T-cell (primary cell): ENCODE results near the gene CCDC137. TPM values are rescaled to one million over a fixed set of nuclear protein-coding genes. Genes with fewer than 3 reads are reported as not detected.

Experiments used
- ATAC-seq, 4 experiments: fragments of 200-7000 bp in 3 of 4; fragments of 150-1000 bp in 1 of 4; cut with Tn5 transposase; replicated peaks in 1 of 4; 1 replicate in 3 of 4; 2 replicates in 1 of 4; pipeline ENCODE4 v1.10.0; 2021; ENCODE audit warnings: moderate library complexity in 3 of 4, mild to moderate bottlenecking in 2 of 4, moderate number of reproducible peaks in 1 of 4
- CTCF ChIA-PET, 2 donors: fragments of 300-600 bp; sonication (Branson Sonifier 250); formaldehyde crosslinking; loops; one replicate each; lab custom pipeline; 2022; ENCODE audit warnings: antibody characterized with exemption in 2 of 2; lab: Charles Lee
- POLR2A ChIA-PET, 2 donors: fragments of 300-600 bp; sonication (Branson Sonifier 250); formaldehyde crosslinking; loops; one replicate each; lab custom pipeline; 2022; ENCODE audit warnings: antibody characterized with exemption in 2 of 2; lab: Charles Lee
- DNase-seq, 35 experiments: peaks; one replicate each; pipeline versions ENCODE4 v3.0.0 to v3.0.0-alpha.2; 2013 to 2023
- H3K27ac ChIP-seq: one replicate; pipeline ENCODE4 v1.5.1; 2013; ENCODE audit warnings: low read length
- H3K27me3 ChIP-seq, 2 experiments: replicated peaks in 1 of 2; 1 replicate in 1 of 2; 2 replicates in 1 of 2; pipeline versions ENCODE4 v1.6.1 to v1.7.0; 2013; ENCODE audit warnings: low read length in 1 of 2, mixed read lengths in 1 of 2; ENCODE audit not compliant: control insufficient read depth in 2 of 2, insufficient read depth in 2 of 2; ENCODE audit errors: extremely low read depth in 1 of 2
- H3K36me3 ChIP-seq, 2 donors: 1 replicate in 1 of 2; 2 replicates in 1 of 2; pipeline versions ENCODE4 v1.6.1 to v1.7.0; 2013; ENCODE audit warnings: low read length in 1 of 2; ENCODE audit not compliant: control insufficient read depth in 2 of 2, insufficient read depth in 1 of 2; ENCODE audit errors: extremely low read depth in 1 of 2
- H3K4me1 ChIP-seq, 2 experiments: 1 replicate in 1 of 2; 2 replicates in 1 of 2; pipeline versions ENCODE4 v1.6.1 to v1.7.0; 2013; ENCODE audit warnings: low read length in 2 of 2, mixed read lengths in 1 of 2; ENCODE audit not compliant: insufficient read depth in 2 of 2, control insufficient read depth in 1 of 2; ENCODE audit errors: extremely low read depth in 1 of 2
- H3K4me3 ChIP-seq, 2 donors: 1 replicate in 1 of 2; 2 replicates in 1 of 2; pipeline versions ENCODE4 v1.5.1 to v1.7.0; 2013; ENCODE audit warnings: mild to moderate bottlenecking in 2 of 2, low read length in 1 of 2, moderate library complexity in 1 of 2; ENCODE audit not compliant: control insufficient read depth in 1 of 2; ENCODE audit errors: extremely low read depth in 1 of 2
- H3K9me3 ChIP-seq: 2 replicates; pipeline ENCODE4 v1.7.0; 2013
- H3K27ac Mint-ChIP-seq, 2 donors: one replicate each; pipeline ENCODE4 v1.8.0; 2020 to 2021; ENCODE audit warnings: mild to moderate bottlenecking in 2 of 2, mixed read lengths in 2 of 2
- H3K27me3 Mint-ChIP-seq, 2 donors: one replicate each; pipeline ENCODE4 v1.8.0; 2021 to 2022; ENCODE audit warnings: mixed read lengths in 2 of 2
- H3K36me3 Mint-ChIP-seq: one replicate; pipeline ENCODE4 v1.8.0; 2021; ENCODE audit warnings: mixed read lengths
- H3K4me1 Mint-ChIP-seq, 3 donors: one replicate each; pipeline ENCODE4 v1.8.0; 2020 to 2022; ENCODE audit warnings: mixed read lengths in 3 of 3, mild to moderate bottlenecking in 1 of 3
- H3K4me3 Mint-ChIP-seq, 3 donors: one replicate each; pipeline ENCODE4 v1.8.0; 2020 to 2022; ENCODE audit warnings: mild to moderate bottlenecking in 3 of 3, mixed read lengths in 3 of 3, moderate library complexity in 3 of 3
- H3K9me3 Mint-ChIP-seq, 3 donors: one replicate each; pipeline ENCODE4 v1.8.0; 2020 to 2022; ENCODE audit warnings: mixed read lengths in 3 of 3
- WGBS: methylation state at CpG from one replicate; pipeline ENCODE4 v1.1.5; 2013; ENCODE audit warnings: missing lambda C conversion rate; ENCODE audit not compliant: insufficient coverage; 5-methylcytosine and 5-hydroxymethylcytosine counted together
- total RNA-seq, 35 experiments: library from RNA in 6 of 35; stranded (reverse) in 6 of 35; fragments of 120-200 nt in 1 of 35; gene quantifications; one replicate each; pipeline versions ENCODE4 v1.2.1 to v1.2.4 and lab custom pipeline; 2013 to 2026

CCDC137 gene
- total RNA-seq, 5 donors from 2014 or later (not counting 1 experiment from before 2014, with no cell fraction given): 15.9 to 33.9 (median 30.0) TPM

GRCh38 chr17:81706757-81707624 is 40.5 kb downstream of the CCDC137 start:
- H3K27me3 Mint-ChIP-seq: no peaks in the 10 kb centered on the region
- ChIA-PET CTCF (no interaction called here), POLR2A (interaction anchor here in 1 of 2 donors (0.6 kb wide), 1 partner anchor 189 kb away, joined by 5 read pairs; no protein-coding TSS in a partner anchor)
- H3K9me3 ChIP-seq: no peaks in the 10 kb centered on the region
- DNase-seq (no peak), ATAC-seq (no peak)
- H3K4me3 Mint-ChIP-seq: no peak overlapping the region
- peaks cover 0 to 3% of the 10 kb centered on the region in 2 experiments for H3K27me3 ChIP-seq
- H3K36me3 Mint-ChIP-seq: peaks cover 15% of the 10 kb centered on the region
- H3K27ac Mint-ChIP-seq: no peak overlapping the region
- peaks cover 16 to 38% (median 29%) of the 10 kb centered on the region in 3 donors for H3K4me1 Mint-ChIP-seq
- WGBS: 92% methylated on average over 52 of the region's 54 CpGs
- no peaks in the 10 kb centered on the region for H3K9me3 Mint-ChIP-seq
- no peak overlapping the region for H3K4me3 ChIP-seq
- no peak overlapping the region for H3K27ac ChIP-seq
- peaks cover 13 to 19% of the 10 kb centered on the region in 2 donors for H3K36me3 ChIP-seq
- H3K4me1 ChIP-seq: peaks cover 14 to 41% of the 10 kb centered on the region in 2 experiments

- ChIA-PET CTCF (no interaction called here), POLR2A (interaction anchor here in 1 of 2 donors (0.6 kb wide), 1 partner anchor 190 kb away, joined by 5 read pairs; no protein-coding TSS in a partner anchor)
- Histone ChIP-seq H3K4me3 (no peak overlapping the region), H3K27ac (no peak overlapping the region), H3K36me3 (peaks cover 13 to 19% of the 10 kb centered on the region in 2 donors), H3K9me3 (no peaks in the 10 kb centered on the region), H3K27me3 (peaks cover 0 to 3% of the 10 kb centered on the region in 2 experiments), H3K4me1 (peaks cover 14 to 38% of the 10 kb centered on the region in 2 experiments)
- Mint-ChIP-seq H3K4me1 (peaks cover 13 to 33% (median 27%) of the 10 kb centered on the region in 3 donors), H3K36me3 (peaks cover 15% of the 10 kb centered on the region), H3K27ac (no peak overlapping the region), H3K27me3 (no peaks in the 10 kb centered on the region), H3K4me3 (no peak overlapping the region), H3K9me3 (no peaks in the 10 kb centered on the region)
- no peak for ATAC-seq
- DNase-seq: no peak
- 93% methylated on average over 24 of the region's 25 CpGs for WGBS
Observed at GRCh38 chr17:81707725-81708646, 41.4 kb downstream of the CCDC137 start.

- Mint-ChIP-seq H3K9me3 (no peaks in the 10 kb centered on the region), H3K4me3 (no peak overlapping the region), H3K27me3 (no peaks in the 10 kb centered on the region), H3K4me1 (peaks cover 14 to 33% (median 29%) of the 10 kb centered on the region in 3 donors), H3K36me3 (peaks cover 15% of the 10 kb centered on the region), H3K27ac (no peak overlapping the region)
- Histone ChIP-seq H3K4me1 (peaks cover 18 to 43% of the 10 kb centered on the region in 2 experiments), H3K27ac (no peak overlapping the region), H3K9me3 (no peaks in the 10 kb centered on the region), H3K36me3 (peaks cover 13 to 19% of the 10 kb centered on the region in 2 donors), H3K4me3 (no peak overlapping the region), H3K27me3 (peaks cover 0 to 3% of the 10 kb centered on the region in 2 experiments)
- POLR2A ChIA-PET: no interaction called here
- DNase-seq (no peak), ATAC-seq (no peak)
- WGBS: 94% methylated on average over 17 of the region's 17 CpGs
- CTCF ChIA-PET: no interaction called here
Observed at GRCh38 chr17:81708739-81709185, 42.2 kb downstream of the CCDC137 start.

- no peak overlapping the region for H3K27ac ChIP-seq
Observed at GRCh38 chr17:81710514-81711308, 44.2 kb downstream of the CCDC137 start.

GRCh38 chr17:81711814-81712467 is 45.4 kb downstream of the CCDC137 start, which contains the start of gene SLC25A10:
TSS of gene SLC25A10 (plus strand) at chr17:81712284. CDS start at chr17:81712427, 143 bp downstream.
- H3K27ac Mint-ChIP-seq: peak within 1 kb of the TSS; percentile 44 to 45
- POLR2A ChIA-PET: interaction anchor here in 1 of 2 donors (0.7 kb wide), 1 partner anchor 691 kb away, joined by 3 read pairs; no protein-coding TSS in a partner anchor
- Histone ChIP-seq H3K36me3 (peaks cover 4 to 9% of the 10 kb centered on the region in 2 donors), H3K27me3 (peaks cover 0 to 3% of the 10 kb centered on the region in 2 experiments), H3K27ac (no peak within 1 kb of the TSS), H3K4me3 (peak within 1 kb of the TSS; percentile 49 to 60), H3K4me1 (peaks cover 15 to 38% of the 10 kb centered on the region in 2 experiments), H3K9me3 (no peaks in the 10 kb centered on the region)
- no peaks in the 10 kb centered on the region for H3K9me3 Mint-ChIP-seq
- peak; percentile 32 to 87 (median 64) for DNase-seq
- H3K4me1 Mint-ChIP-seq: peaks cover 14 to 22% (median 17%) of the 10 kb centered on the region in 3 donors
- H3K27me3 Mint-ChIP-seq: no peaks in the 10 kb centered on the region
- H3K4me3 Mint-ChIP-seq: peak within 1 kb of the TSS; percentile 73 to 85 (median 82)
- CTCF ChIA-PET: interaction anchor here in 1 of 2 donors (0.6 kb wide), 1 partner anchor 143 kb away, joined by 4 read pairs; no protein-coding TSS in a partner anchor
- ATAC-seq: peak; percentile 87 to 91 (median 88)
- WGBS: under 1% methylated on average over 89 of the region's 89 CpGs
- peaks cover under 1% of the 10 kb centered on the region for H3K36me3 Mint-ChIP-seq

More at GRCh38 chr17:81710514-81711308, 44.2 kb downstream of the CCDC137 start:
- 37% methylated on average over 29 of the region's 29 CpGs for WGBS
- Mint-ChIP-seq H3K27ac (peak overlapping the region; percentile 4 to 55), H3K9me3 (no peaks in the 10 kb centered on the region), H3K4me3 (peak overlapping the region in 2 of 3 donors; percentile 70 to 82), H3K27me3 (no peaks in the 10 kb centered on the region), H3K36me3 (peaks cover 9% of the 10 kb centered on the region), H3K4me1 (peaks cover 14 to 25% (median 18%) of the 10 kb centered on the region in 3 donors)
- CTCF ChIA-PET: no interaction called here
- DNase-seq (peak in 1 of 35 experiments; percentile 39), ATAC-seq (no peak)
- Histone ChIP-seq H3K4me3 (peak overlapping the region; percentile 49 to 60), H3K27me3 (peaks cover 0 to 3% of the 10 kb centered on the region in 2 experiments), H3K9me3 (no peaks in the 10 kb centered on the region), H3K4me1 (peaks cover 15 to 38% of the 10 kb centered on the region in 2 experiments), H3K36me3 (peaks cover 12 to 13% of the 10 kb centered on the region in 2 donors)
- POLR2A ChIA-PET: no interaction called here
